Neural cell (in vitro differentiated cells): ENCODE measurements around the gene IGF2BP3.
"Not testable (repeated sequence)": the region's sequence is repeated elsewhere in the genome, so short reads cannot be mapped to it uniquely, and the experiment has no call there.

Experiments
- CTCF ChIP-seq: fragments of 450-650 bp; IDR thresholded peaks from 2 replicates; pipeline ENCODE4 v1.5.1; 2014; ENCODE audit warnings: antibody characterized with exemption, mild to moderate bottlenecking, moderate library complexity; ENCODE audit not compliant: poor library complexity, severe bottlenecking
- EP300 ChIP-seq: fragments of 450-650 bp; conservative IDR thresholded peaks from 2 replicates; pipeline ENCODE4 v1.6.1; 2014; ENCODE audit warnings: antibody characterized with exemption, mild to moderate bottlenecking, moderate library complexity; ENCODE audit not compliant: poor library complexity, severe bottlenecking
- EZH2 ChIP-seq: fragments of 200-600, 300-800 bp; shearing (Covaris generic), sonication (generic); IDR thresholded peaks from 2 replicates; pipeline ENCODE4 v1.6.1; 2014; ENCODE audit warnings: antibody characterized with exemption, low read length, borderline replicate concordance, mild to moderate bottlenecking; ENCODE audit not compliant: insufficient read depth, poor library complexity, severe bottlenecking
- MXI1 ChIP-seq: fragments of 450-650 bp; conservative IDR thresholded peaks from 2 replicates; pipeline ENCODE4 v1.6.1; 2014; ENCODE audit warnings: antibody characterized with exemption, mild to moderate bottlenecking; ENCODE audit not compliant: poor library complexity, severe bottlenecking
- POLR2AphosphoS5 ChIP-seq: IDR thresholded peaks from 2 replicates; pipeline ENCODE4 v1.6.1; 2012
- RAD21 ChIP-seq: fragments of 450-650 bp; conservative IDR thresholded peaks from 2 replicates; pipeline ENCODE4 v1.6.1; 2014; ENCODE audit warnings: antibody characterized with exemption, mild to moderate bottlenecking, moderate library complexity
- SMC3 ChIP-seq: fragments of 450-650 bp; conservative IDR thresholded peaks from 2 replicates; pipeline ENCODE4 v1.6.1; 2014; ENCODE audit warnings: antibody characterized with exemption, mild to moderate bottlenecking, moderate library complexity; ENCODE audit not compliant: poor library complexity
- TAF1 ChIP-seq: IDR thresholded peaks from 2 replicates; pipeline ENCODE4 v1.6.1; 2012; ENCODE audit warnings: low read depth

- TF ChIP-seq CTCF, TAF1, EP300, RAD21, POLR2AphosphoS5, EZH2, SMC3, MXI1: not testable (repeated sequence)
Measured at GRCh38 chr7:23406564-23406963, 63.7 kb downstream of the IGF2BP3 start.
